Measurements from ENCODE around the gene FRK.

DNA sequence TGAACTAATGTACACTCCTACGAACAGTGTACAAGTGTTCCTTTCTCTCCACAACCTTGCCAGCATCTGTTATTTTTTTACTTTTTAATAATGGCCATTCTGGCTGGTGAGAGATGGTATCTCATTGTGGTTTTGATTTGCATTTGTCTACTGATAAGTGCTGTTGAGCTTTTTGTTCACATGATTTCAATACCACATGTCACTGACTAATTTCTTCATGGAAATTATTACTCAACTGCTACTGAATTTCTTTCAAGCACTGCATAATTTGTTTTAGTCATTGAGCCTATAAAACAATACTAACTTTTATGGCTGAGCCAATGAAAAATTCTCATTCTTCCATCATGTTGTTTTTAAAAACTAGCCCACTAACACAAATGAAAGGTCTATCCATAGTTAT lies 115.4 kb downstream of the FRK start:
- no peak for TF ChIP-seq POLR2A (IDR thresholded peaks at IDR 0.05)
- TF ChIP-seq CTCF (IDR thresholded peaks at IDR 0.05): no peak
